A549 (cell line): Measurements from ENCODE around the gene IFNA21. TPM values are rescaled to one million over a fixed set of nuclear protein-coding genes. Genes with fewer than 3 reads are reported as not detected.

Experiments
- ATAC-seq, 2 experiments: fragments of 200-7000 bp in 1 of 2; fragments of >200 bp in 1 of 2; cut with Nextera tagmentation in 1 of 2; cut with Tn5 transposase in 1 of 2; 3 replicates each; pipeline versions ENCODE4 v1.8.0 to v1.9.1; 2018 to 2020; ENCODE audit warnings: mild to moderate bottlenecking in 1 of 2, moderate library complexity in 1 of 2
- CTCF ChIA-PET: fragments of 300-600 bp; sonication (Branson Sonifier 250); formaldehyde crosslinking; extraction: SDS; loops from one replicate; lab custom pipeline; 2021; ENCODE audit warnings: antibody characterized with exemption, inconsistent platforms; lab: Yijun Ruan, JAX
- POLR2A ChIA-PET: fragments of 350-600 bp; formaldehyde crosslinking; extraction: SDS; loops from one replicate; lab custom pipeline; 2021; ENCODE audit warnings: antibody characterized with exemption, inconsistent platforms; lab: Yijun Ruan, JAX
- DNase-seq, 2 experiments: peaks; one replicate each; pipeline versions ENCODE4 v3.0.0 to v3.0.0-alpha.2; 2011 to 2016; ENCODE audit warnings: low read depth in 1 of 2, low spot score in 1 of 2
- FAIRE-seq: peaks from 2 replicates; lab custom pipeline; 2011; peaks lifted over from hg19 to GRCh38; lab: Jason Lieb, UNC
- H3K27ac ChIP-seq, 2 experiments: fragments of >200 bp; sonication (Bioruptor Twin); formaldehyde crosslinking; 3 replicates each; pipeline ENCODE4 v1.5.1; 2016 to 2017
- H3K4me1 ChIP-seq: fragments of >200 bp; sonication (Bioruptor Twin); formaldehyde crosslinking; 3 replicates; pipeline ENCODE4 v1.6.1; 2016
- H3K4me2 ChIP-seq: fragments of >200 bp; sonication (Bioruptor Twin); formaldehyde crosslinking; 3 replicates; pipeline ENCODE4 v1.6.1; 2016
- H3K4me3 ChIP-seq: fragments of >200 bp; sonication (Bioruptor Twin); formaldehyde crosslinking; 3 replicates; pipeline ENCODE4 v1.5.1; 2016
- H3K9me3 ChIP-seq: fragments of >200 bp; sonication (Bioruptor Twin); formaldehyde crosslinking; 3 replicates; pipeline ENCODE4 v1.6.1; 2016
- BCL3 ChIP-seq: fragments of >200 bp; sonication (Bioruptor Twin); formaldehyde crosslinking; IDR thresholded peaks from 3 replicates; pipeline ENCODE4 v1.6.1; 2016
- CBX8 ChIP-seq: fragments of 200-600 bp; sonication (generic); IDR thresholded peaks from 2 replicates; pipeline ENCODE4 v1.6.1; 2016
- CHD2 ChIP-seq: fragments of 150-350 bp; IDR thresholded peaks from 2 replicates; pipeline ENCODE4 v1.6.1; 2014; ENCODE audit warnings: low read length; ENCODE audit not compliant: partially characterized antibody
- CHD4 ChIP-seq: fragments of 200-600 bp; sonication (generic); IDR thresholded peaks from 2 replicates; pipeline ENCODE4 v1.6.1; 2016; ENCODE audit warnings: antibody characterized with exemption, mild to moderate bottlenecking, borderline replicate concordance
- EHF ChIP-seq: fragments of 250-450 bp; sonication (Bioruptor Pico); IDR thresholded peaks from 2 replicates; pipeline ENCODE4 v1.5.0; 2020; ENCODE audit warnings: mild to moderate bottlenecking
- EHMT2 ChIP-seq: fragments of 200-600 bp; sonication (generic); IDR thresholded peaks from 2 replicates; pipeline ENCODE4 v1.6.1; 2016; ENCODE audit warnings: antibody characterized with exemption, low read depth, mild to moderate bottlenecking, moderate library complexity
- ESRRA ChIP-seq: fragments of 150-350 bp; IDR thresholded peaks from 2 replicates; pipeline ENCODE4 v1.6.1; 2014; ENCODE audit warnings: mild to moderate bottlenecking, low read length, borderline replicate concordance
- FOSB ChIP-seq: fragments of 250-450 bp; sonication (Bioruptor Pico); IDR thresholded peaks from 2 replicates; pipeline ENCODE4 v1.5.0; 2020; ENCODE audit warnings: mild to moderate bottlenecking, moderate library complexity
- FOSL2 ChIP-seq, 2 experiments: fragments of 450-650 bp in 1 of 2; fragments of >200 bp in 1 of 2; sonication (Bioruptor Twin) in 1 of 2; formaldehyde crosslinking; IDR thresholded peaks; 2 replicates each; pipeline versions ENCODE4 v1.5.0 to v1.6.1; 2016 to 2020; ENCODE audit warnings: mild to moderate bottlenecking in 1 of 2, moderate library complexity in 1 of 2
- HES2 ChIP-seq: fragments of >200 bp; sonication (Bioruptor Twin); formaldehyde crosslinking; IDR thresholded peaks from 2 replicates; pipeline ENCODE4 v1.6.1; 2016
- HEYL ChIP-seq: fragments of 250-450 bp; sonication (Bioruptor Pico); IDR thresholded peaks from 2 replicates; pipeline ENCODE4 v1.8.0; 2021; ENCODE audit warnings: mild to moderate bottlenecking, moderate library complexity
- HMGXB4 ChIP-seq: fragments of 250-450 bp; sonication (Bioruptor Pico); IDR thresholded peaks from 2 replicates; pipeline ENCODE4 v1.5.0; 2021; ENCODE audit warnings: mild to moderate bottlenecking, moderate library complexity, borderline replicate concordance
- HOXA7 ChIP-seq: fragments of 250-450 bp; sonication (Bioruptor Pico); IDR thresholded peaks from 2 replicates; pipeline ENCODE4 v1.5.0; 2020; ENCODE audit warnings: mild to moderate bottlenecking, moderate library complexity
- HOXB5 ChIP-seq: fragments of 250-450 bp; sonication (Bioruptor Pico); IDR thresholded peaks from 2 replicates; pipeline ENCODE4 v1.5.0; 2020; ENCODE audit warnings: mild to moderate bottlenecking, moderate library complexity
- JUNB ChIP-seq: fragments of >200 bp; sonication (Bioruptor Twin); formaldehyde crosslinking; IDR thresholded peaks from 2 replicates; pipeline ENCODE4 v1.6.1; 2016
- PBX3 ChIP-seq: IDR thresholded peaks from 2 replicates; pipeline ENCODE4 v1.6.1; 2012
- RAD21 ChIP-seq, 2 experiments: fragments of >200 bp in 1 of 2; sonication (Bioruptor Twin) in 1 of 2; formaldehyde crosslinking in 1 of 2; IDR thresholded peaks in 1 of 2; conservative IDR thresholded peaks in 1 of 2; 2 replicates in 1 of 2; 3 replicates in 1 of 2; pipeline ENCODE4 v1.6.1; 2012 to 2018; ENCODE audit warnings: inconsistent platforms in 1 of 2
- RARB ChIP-seq: fragments of 250-450 bp; sonication (Bioruptor Pico); IDR thresholded peaks from 2 replicates; pipeline ENCODE4 v1.8.0; 2021; ENCODE audit warnings: mild to moderate bottlenecking, moderate library complexity
- RCOR1 ChIP-seq: fragments of 150-350 bp; IDR thresholded peaks from 2 replicates; pipeline ENCODE4 v1.6.1; 2014; ENCODE audit warnings: antibody characterized with exemption, low read length, low read depth
- SMC3 ChIP-seq: fragments of >200 bp; sonication (Bioruptor Twin); formaldehyde crosslinking; IDR thresholded peaks from 3 replicates; pipeline ENCODE4 v1.6.1; 2018; ENCODE audit warnings: inconsistent platforms
- SREBF2 ChIP-seq: fragments of 450-650 bp; IDR thresholded peaks from 2 replicates; pipeline ENCODE4 v1.6.1; 2014; ENCODE audit warnings: mild to moderate bottlenecking, moderate library complexity
- TP53 ChIP-seq: fragments of 250-450 bp; sonication (Bioruptor Pico); IDR thresholded peaks from 2 replicates; pipeline ENCODE4 v1.5.0; 2021; ENCODE audit warnings: mild to moderate bottlenecking, moderate library complexity
- ZNF302 ChIP-seq: fragments of 250-450 bp; sonication (Bioruptor Pico); IDR thresholded peaks from 2 replicates; pipeline ENCODE4 v1.9.0; 2021; ENCODE audit warnings: inconsistent platforms, mild to moderate bottlenecking, moderate library complexity
- ZSCAN20 ChIP-seq: fragments of 250-450 bp; sonication (Bioruptor Pico); IDR thresholded peaks from 2 replicates; pipeline ENCODE4 v1.8.0; 2022; ENCODE audit warnings: mild to moderate bottlenecking, moderate library complexity
- WGBS: methylation state at CpG from one replicate; pipeline ENCODE4 v1.1.6; 2017; ENCODE audit errors: missing lambda C conversion rate; 5-methylcytosine and 5-hydroxymethylcytosine counted together
- polyA plus RNA-seq, 4 experiments: library from polyadenylated mRNA; depleted of rRNA in 3 of 4; stranded (reverse); fragments of >200 nt; fragmentation: RNase III in 1 of 4; extraction: RNeasy Plus Mini Kit Qiagen cat#74134 plus additional on column Dnase treatment in 1 of 4; gene quantifications; 2 replicates in 3 of 4; 3 replicates in 1 of 4; pipeline ENCODE4 v1.2.3, GENCODE V29; 2011 to 2017
- TF ChIP-seq, protein P1 (sequence below): fragments of >200 bp; sonication (Bioruptor Twin); formaldehyde crosslinking; IDR thresholded peaks from 3 replicates; pipeline ENCODE4 v1.5.1; 2016

The IFNA21 gene
- polyA plus RNA-seq, 2 of the 4 experiments (the other 2 are of a cell fraction) = not detected

GRCh38 chr9:21121595-21122251 lies 44.7 kb downstream of the IFNA21 start:
- 20% methylated on average over 4 of the region's 4 CpGs for WGBS
- TF ChIP-seq SMC3 (no peak), HOXA7 (CRISPR knock-in tag) (no peak), EHF (CRISPR knock-in tag) (no peak), SREBF2 (no peak), TP53 (CRISPR knock-in tag) (no peak), ZSCAN20 (CRISPR knock-in tag) (no peak), CHD2 (no peak), HEYL (CRISPR knock-in tag) (no peak), BCL3 (no peak), JUNB (no peak), RAD21 (conservative IDR thresholded peaks at IDR 0.05 in 1 of 2, IDR thresholded peaks at IDR 0.05 in 1 of 2) (no peak)
- no peaks in the 10 kb centered on the region for H3K9me3 ChIP-seq
- no peaks in the 10 kb centered on the region for H3K4me1 ChIP-seq
- DNase-seq (no peak), ATAC-seq (0 out of 6 replicates have a peak, but pooled peaks of 1 of the 2 experiments have one; percentile 19), FAIRE-seq (no peak)
- H3K4me2 ChIP-seq = no peak overlapping the region
- no peak overlapping the region for H3K27ac ChIP-seq
- ChIA-PET POLR2A (no interaction called here), CTCF (interaction anchor here (0.6 to 1.9 kb wide), 3 partner anchors 10 to 497 kb away, joined by 3 to 6 read pairs (median 4); no protein-coding TSS in a partner anchor)
- no peak overlapping the region for H3K4me3 ChIP-seq

DNA sequence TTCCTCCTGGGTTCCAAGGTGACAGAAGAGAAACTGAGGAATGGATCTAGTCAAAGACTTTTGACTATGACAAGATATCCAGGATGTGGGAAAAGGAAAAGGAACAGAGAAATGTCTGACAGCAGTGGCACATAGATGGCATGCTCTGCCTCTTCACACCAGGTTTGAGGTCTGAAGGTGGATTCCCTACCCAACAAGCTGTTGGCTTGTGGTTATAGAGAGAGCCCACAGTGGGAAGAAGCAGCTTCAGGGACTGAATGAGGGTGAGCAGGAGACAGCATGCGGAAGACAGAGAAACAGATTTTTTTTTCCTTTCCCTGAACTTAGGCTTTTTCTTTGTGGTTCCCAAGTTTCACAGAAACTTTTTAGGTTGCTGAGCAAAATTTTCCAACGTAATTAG lies 45.4 kb downstream of the IFNA21 start:
- ChIA-PET POLR2A (no interaction called here), CTCF (interaction anchor here (0.6 to 1.9 kb wide), 2 partner anchors 9 to 497 kb away, joined by 3 to 6 read pairs; no protein-coding TSS in a partner anchor)
- FAIRE-seq = no peak
- no peak overlapping the region for H3K4me3 ChIP-seq
- TF ChIP-seq FOSL2 (IDR thresholded peaks at IDR 0.05) (no peak), FOSL2 (CRISPR knock-in tag; IDR thresholded peaks at IDR 0.05) (no peak), HES2 (no peak), HOXA7 (CRISPR knock-in tag) (no peak), EHMT2 (no peak), HEYL (CRISPR knock-in tag) (no peak), ZNF302 (CRISPR knock-in tag) (no peak), HOXB5 (CRISPR knock-in tag) (no peak), RCOR1 (no peak), PBX3 (no peak), ESRRA (no peak), CBX8 (no peak), CHD4 (no peak), HMGXB4 (CRISPR knock-in tag) (no peak), RARB (CRISPR knock-in tag) (no peak), FOSB (CRISPR knock-in tag) (no peak)
- TF ChIP-seq, protein P1, sequence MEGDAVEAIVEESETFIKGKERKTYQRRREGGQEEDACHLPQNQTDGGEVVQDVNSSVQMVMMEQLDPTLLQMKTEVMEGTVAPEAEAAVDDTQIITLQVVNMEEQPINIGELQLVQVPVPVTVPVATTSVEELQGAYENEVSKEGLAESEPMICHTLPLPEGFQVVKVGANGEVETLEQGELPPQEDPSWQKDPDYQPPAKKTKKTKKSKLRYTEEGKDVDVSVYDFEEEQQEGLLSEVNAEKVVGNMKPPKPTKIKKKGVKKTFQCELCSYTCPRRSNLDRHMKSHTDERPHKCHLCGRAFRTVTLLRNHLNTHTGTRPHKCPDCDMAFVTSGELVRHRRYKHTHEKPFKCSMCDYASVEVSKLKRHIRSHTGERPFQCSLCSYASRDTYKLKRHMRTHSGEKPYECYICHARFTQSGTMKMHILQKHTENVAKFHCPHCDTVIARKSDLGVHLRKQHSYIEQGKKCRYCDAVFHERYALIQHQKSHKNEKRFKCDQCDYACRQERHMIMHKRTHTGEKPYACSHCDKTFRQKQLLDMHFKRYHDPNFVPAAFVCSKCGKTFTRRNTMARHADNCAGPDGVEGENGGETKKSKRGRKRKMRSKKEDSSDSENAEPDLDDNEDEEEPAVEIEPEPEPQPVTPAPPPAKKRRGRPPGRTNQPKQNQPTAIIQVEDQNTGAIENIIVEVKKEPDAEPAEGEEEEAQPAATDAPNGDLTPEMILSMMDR = no peak
- no peak overlapping the region for H3K4me2 ChIP-seq
- no peak for DNase-seq
- H3K27ac ChIP-seq = no peak overlapping the region
- no peak; a peak in 1 of 6 replicates for ATAC-seq
- WGBS = 56% methylated on average over 2 of the region's 2 CpGs
- H3K4me1 ChIP-seq = no peaks in the 10 kb centered on the region
- no peaks in the 10 kb centered on the region for H3K9me3 ChIP-seq
